GM19372 (cell line): ENCODE results near the gene IRGC.
"Not testable (repeated sequence)": the region's sequence is repeated elsewhere in the genome, so short reads cannot be mapped to it uniquely, and the experiment has no call there.

Experiments used
- ATAC-seq: cut with Tn5 transposase; IDR thresholded peaks from one replicate; pipeline ENCODE4 v1.9.1; 2021; ENCODE audit warnings: mild to moderate bottlenecking, low read depth, moderate library complexity; ENCODE audit not compliant: unreplicated experiment

IRGC gene

GRCh38 chr19:43715776-43716175 lies at the start of gene IRGC:
TSS of gene IRGC (plus strand) at chr19:43716076. CDS start at chr19:43718559, 2,483 bp downstream.
- ATAC-seq = no peak

GRCh38 chr19:43667126-43667875 lies 48.6 kb upstream of the IRGC start:
- no peak for ATAC-seq

- ATAC-seq = no peak
Observed at GRCh38 chr19:43667876-43668405, 47.9 kb upstream of the IRGC start.

GRCh38 chr19:43668406-43669109 lies 47.3 kb upstream of the IRGC start:
- ATAC-seq = peak; percentile 81

- no peak for ATAC-seq
Observed at GRCh38 chr19:43672061-43672679, 43.7 kb upstream of the IRGC start.

GRCh38 chr19:43673637-43674036 lies 42.2 kb upstream of the IRGC start:
- no peak for ATAC-seq

- ATAC-seq = no peak
Observed at GRCh38 chr19:43674183-43674582, 41.7 kb upstream of the IRGC start.

- ATAC-seq = no peak
Observed at GRCh38 chr19:43674596-43674995, 41.3 kb upstream of the IRGC start.

GRCh38 chr19:43675269-43675879 lies 40.5 kb upstream of the IRGC start:
- ATAC-seq = no peak

- ATAC-seq = no peak
Observed at GRCh38 chr19:43675906-43676305, 40.0 kb upstream of the IRGC start.

GRCh38 chr19:43678512-43679261 lies 37.2 kb upstream of the IRGC start:
- ATAC-seq = no peak

GRCh38 chr19:43681821-43682220 lies 34.1 kb upstream of the IRGC start:
- ATAC-seq = no peak

GRCh38 chr19:43682269-43682668 lies 33.6 kb upstream of the IRGC start:
- ATAC-seq = not testable (repeated sequence)

GRCh38 chr19:43682824-43683661 lies 32.8 kb upstream of the IRGC start:
- ATAC-seq = no peak

GRCh38 chr19:43683905-43684304 lies 32.0 kb upstream of the IRGC start:
- no peak for ATAC-seq

GRCh38 chr19:43684326-43684725 lies 31.6 kb upstream of the IRGC start:
- no peak for ATAC-seq

- ATAC-seq = no peak
Observed at GRCh38 chr19:43687660-43687997, 28.2 kb upstream of the IRGC start.

GRCh38 chr19:43688059-43688701 lies 27.7 kb upstream of the IRGC start:
- ATAC-seq = no peak

- no peak for ATAC-seq
Observed at GRCh38 chr19:43690444-43690843, 25.4 kb upstream of the IRGC start.
